A673 (cell line): ENCODE data around the gene C9orf85.

Experiments used
- CTCF ChIP-seq: fragments of 300-800, 200-600 bp; sonication (generic); conservative IDR thresholded peaks from 2 replicates; pipeline ENCODE4 v1.5.1; 2017; ENCODE audit warnings: low read depth, mild to moderate bottlenecking, antibody characterized with exemption, low read length, moderate library complexity, mixed read lengths
- EZH2 ChIP-seq: fragments of 200-600 bp; sonication (generic); IDR thresholded peaks from 2 replicates; pipeline ENCODE4 v1.6.1; 2017; ENCODE audit warnings: borderline replicate concordance, low read depth, mild to moderate bottlenecking, mixed read lengths, antibody characterized with exemption, low read length; ENCODE audit not compliant: poor library complexity, severe bottlenecking

GRCh38 chr9:71987471-71988371 is 76.3 kb downstream of the C9orf85 start:
- TF ChIP-seq CTCF (no peak), EZH2 (no peak)
